SK-N-MC (cell line): ENCODE measurements around the gene CELA3B.
"Not testable (repeated sequence)": the region's sequence is repeated elsewhere in the genome, so short reads cannot be mapped to it uniquely, and the experiment has no call there.

Experiments
- DNase-seq: peaks from one replicate; pipeline ENCODE4 v3.0.0-alpha.2; 2011; ENCODE audit warnings: low read depth, low spot score
- H3K27ac ChIP-seq: fragments of 200-600 bp; sonication (generic); 2 replicates; pipeline ENCODE4 v1.5.1; 2016; ENCODE audit warnings: mixed run types
- H3K36me3 ChIP-seq: fragments of 200-600 bp; sonication (generic); 2 replicates; pipeline ENCODE4 v1.6.1; 2017; ENCODE audit warnings: antibody characterized with exemption, low read length, mixed read lengths; ENCODE audit not compliant: insufficient read depth
- H3K4me3 ChIP-seq: fragments of 200-600 bp; sonication (generic); 2 replicates; pipeline ENCODE4 v1.5.1; 2016
- H3K9ac ChIP-seq: fragments of 200-600 bp; sonication (generic); 2 replicates; pipeline ENCODE4 v1.8.0; 2017; ENCODE audit warnings: mixed run types, mixed read lengths; ENCODE audit not compliant: insufficient read length
- H3K9me3 ChIP-seq: fragments of 200-600 bp; sonication (generic); 2 replicates; pipeline ENCODE4 v1.6.1; 2017; ENCODE audit warnings: low read depth, mild to moderate bottlenecking, antibody characterized with exemption, low read length, moderate library complexity, mixed read lengths
- EZH2 ChIP-seq: fragments of 200-600 bp; sonication (generic); IDR thresholded peaks from one replicate; pipeline ENCODE4 v1.6.1; 2017; ENCODE audit warnings: antibody characterized with exemption
- FOXP2 ChIP-seq: optimal IDR thresholded peaks from 2 replicates; pipeline ENCODE3; 2011; ENCODE audit warnings: mild to moderate bottlenecking, moderate library complexity; ENCODE audit not compliant: insufficient read depth; ENCODE audit errors: extremely low read length, control extremely low read depth
- POLR2AphosphoS5 ChIP-seq: IDR thresholded peaks from 2 replicates; pipeline ENCODE4 v1.6.1; 2012; ENCODE audit warnings: mild to moderate bottlenecking, low read depth, low read length, borderline replicate concordance

The CELA3B gene

GRCh38 chr1:21976703-21977239 lies at the start of gene CELA3B:
Gene CELA3B, plus strand, starts transcription at chr1:21977022. Its CDS starts 18 bp downstream, at chr1:21977040.
- DNase-seq, H3K9me3 ChIP-seq, H3K36me3 ChIP-seq, H3K4me3 ChIP-seq, H3K27ac ChIP-seq, H3K9ac ChIP-seq: not testable (repeated sequence)

- H3K9ac ChIP-seq, result no peak overlapping the region
- no peak for TF ChIP-seq EZH2
- TF ChIP-seq POLR2AphosphoS5, result no peak
- TF ChIP-seq FOXP2, result no peak
- H3K27ac ChIP-seq, result no peak overlapping the region
- no peaks in the 10 kb centered on the region for H3K36me3 ChIP-seq
- no peak overlapping the region for H3K4me3 ChIP-seq
- H3K9me3 ChIP-seq, result no peaks in the 10 kb centered on the region
- DNase-seq, result no peak
These were observed 49.1 kb upstream of the CELA3B start for GRCh38 chr1:21927533-21928237.

GRCh38 chr1:21930080-21930571 lies 46.7 kb upstream of the CELA3B start:
- H3K9ac ChIP-seq, result no peak overlapping the region

GRCh38 chr1:21930629-21931170 lies 46.1 kb upstream of the CELA3B start:
- DNase-seq, result no peak
- no peaks in the 10 kb centered on the region for H3K36me3 ChIP-seq
- TF ChIP-seq POLR2AphosphoS5, result no peak
- no peak for TF ChIP-seq EZH2
- no peak for TF ChIP-seq FOXP2
- H3K27ac ChIP-seq, result no peak overlapping the region
- H3K4me3 ChIP-seq, result no peak overlapping the region
- H3K9ac ChIP-seq, result no peak overlapping the region
- H3K9me3 ChIP-seq, result no peaks in the 10 kb centered on the region

More at GRCh38 chr1:21930080-21930571, 46.7 kb upstream of the CELA3B start:
- TF ChIP-seq FOXP2 (no peak), POLR2AphosphoS5 (no peak), EZH2 (no peak)
- Histone ChIP-seq H3K36me3 (no peaks in the 10 kb centered on the region), H3K27ac (no peak overlapping the region), H3K4me3 (no peak overlapping the region), H3K9me3 (no peaks in the 10 kb centered on the region)
- DNase-seq, result no peak

GRCh38 chr1:21931171-21932093 lies 45.4 kb upstream of the CELA3B start:
- DNase-seq, result no peak

GRCh38 chr1:21932127-21932526 lies 44.7 kb upstream of the CELA3B start:
- H3K4me3 ChIP-seq, result no peak overlapping the region
- TF ChIP-seq FOXP2, result no peak
- TF ChIP-seq POLR2AphosphoS5, result no peak
- no peak for TF ChIP-seq EZH2
- no peak overlapping the region for H3K9ac ChIP-seq
- H3K9me3 ChIP-seq, result no peaks in the 10 kb centered on the region
- H3K36me3 ChIP-seq, result no peaks in the 10 kb centered on the region
- no peak for DNase-seq
- H3K27ac ChIP-seq, result no peak overlapping the region

More at GRCh38 chr1:21931171-21932093, 45.4 kb upstream of the CELA3B start:
- Histone ChIP-seq H3K4me3 (no peak overlapping the region), H3K9ac (no peak overlapping the region), H3K36me3 (no peaks in the 10 kb centered on the region), H3K27ac (no peak overlapping the region), H3K9me3 (no peaks in the 10 kb centered on the region)
- no peak for TF ChIP-seq POLR2AphosphoS5
- no peak for TF ChIP-seq FOXP2
- no peak for TF ChIP-seq EZH2

GRCh38 chr1:21933397-21934248 lies 43.2 kb upstream of the CELA3B start:
- Histone ChIP-seq H3K9ac (no peak overlapping the region), H3K36me3 (no peaks in the 10 kb centered on the region), H3K27ac (no peak overlapping the region), H3K4me3 (no peak overlapping the region), H3K9me3 (no peaks in the 10 kb centered on the region)
- no peak for DNase-seq
- no peak for TF ChIP-seq POLR2AphosphoS5
- no peak for TF ChIP-seq FOXP2
- no peak for TF ChIP-seq EZH2

- Histone ChIP-seq H3K9ac (no peak overlapping the region), H3K4me3 (no peak overlapping the region), H3K36me3 (no peaks in the 10 kb centered on the region), H3K9me3 (no peaks in the 10 kb centered on the region), H3K27ac (no peak overlapping the region)
- TF ChIP-seq EZH2, result no peak
- no peak for TF ChIP-seq POLR2AphosphoS5
- no peak for TF ChIP-seq FOXP2
- DNase-seq, result no peak
These were observed 41.4 kb upstream of the CELA3B start for GRCh38 chr1:21935393-21935804.
